ENCODE results near the gene GRIK4.

Gene GRIK4

GRCh38 chr11:120881596-120881995 lies 370.0 kb downstream of the GRIK4 start:
- no peak for DNase-seq
- in situ Hi-C loops (cut with HindIII; ENCODE audit: low pct_ligation_motif_present, low pct_unique_long_range_greater_than_20kb, low sequenced_read_pairs), result no loop called here

GRCh38 chr11:120882175-120882574 lies 370.6 kb downstream of the GRIK4 start:
- no peak for DNase-seq
- in situ Hi-C loops (cut with HindIII; ENCODE audit: low pct_ligation_motif_present, low pct_unique_long_range_greater_than_20kb, low sequenced_read_pairs), result no loop called here

- in situ Hi-C loops (cut with HindIII; ENCODE audit: low pct_ligation_motif_present, low pct_unique_long_range_greater_than_20kb, low sequenced_read_pairs), result no loop called here
Observed at GRCh38 chr11:120883404-120884080, 372.0 kb downstream of the GRIK4 start.

GRCh38 chr11:120884154-120885020 lies 372.8 kb downstream of the GRIK4 start:
- in situ Hi-C loops (cut with HindIII; ENCODE audit: low pct_ligation_motif_present, low pct_unique_long_range_greater_than_20kb, low sequenced_read_pairs), result no loop called here
- no peak for DNase-seq

More at GRCh38 chr11:120883404-120884080, 372.0 kb downstream of the GRIK4 start:
- no peak for DNase-seq

- no peak for DNase-seq
- in situ Hi-C loops (cut with HindIII; ENCODE audit: low pct_ligation_motif_present, low pct_unique_long_range_greater_than_20kb, low sequenced_read_pairs), result no loop called here
Observed at GRCh38 chr11:120890609-120891320, 379.2 kb downstream of the GRIK4 start.

- in situ Hi-C loops (cut with HindIII; ENCODE audit: low pct_ligation_motif_present, low pct_unique_long_range_greater_than_20kb, low sequenced_read_pairs), result no loop called here
- no peak for DNase-seq
Observed at GRCh38 chr11:120893440-120894201, 382.1 kb downstream of the GRIK4 start.

GRCh38 chr11:120894202-120894985 lies 382.8 kb downstream of the GRIK4 start:
- in situ Hi-C loops (cut with HindIII; ENCODE audit: low pct_ligation_motif_present, low pct_unique_long_range_greater_than_20kb, low sequenced_read_pairs), result no loop called here
- DNase-seq, result no peak

- no peak for DNase-seq
- in situ Hi-C loops (cut with HindIII; ENCODE audit: low pct_ligation_motif_present, low pct_unique_long_range_greater_than_20kb, low sequenced_read_pairs), result no loop called here
Observed at GRCh38 chr11:120896687-120897086, 385.1 kb downstream of the GRIK4 start.

- DNase-seq, result no peak
- in situ Hi-C loops (cut with HindIII; ENCODE audit: low pct_ligation_motif_present, low pct_unique_long_range_greater_than_20kb, low sequenced_read_pairs), result no loop called here
Observed at GRCh38 chr11:120898568-120898967, 387.0 kb downstream of the GRIK4 start.

- no peak for DNase-seq
Observed at GRCh38 chr11:120899720-120900119, 388.2 kb downstream of the GRIK4 start.

GRCh38 chr11:120900643-120901042 lies 389.1 kb downstream of the GRIK4 start:
- in situ Hi-C loops (cut with HindIII; ENCODE audit: low pct_ligation_motif_present, low pct_unique_long_range_greater_than_20kb, low sequenced_read_pairs), result no loop called here

More at GRCh38 chr11:120899720-120900119, 388.2 kb downstream of the GRIK4 start:
- in situ Hi-C loops (cut with HindIII; ENCODE audit: low pct_ligation_motif_present, low pct_unique_long_range_greater_than_20kb, low sequenced_read_pairs), result no loop called here

GRCh38 chr11:120903686-120904085 lies 392.1 kb downstream of the GRIK4 start:
- in situ Hi-C loops (cut with HindIII; ENCODE audit: low pct_ligation_motif_present, low pct_unique_long_range_greater_than_20kb, low sequenced_read_pairs), result no loop called here

More at GRCh38 chr11:120900643-120901042, 389.1 kb downstream of the GRIK4 start:
- no peak for DNase-seq

GRCh38 chr11:120904116-120904515 lies 392.6 kb downstream of the GRIK4 start:
- in situ Hi-C loops (cut with HindIII; ENCODE audit: low pct_ligation_motif_present, low pct_unique_long_range_greater_than_20kb, low sequenced_read_pairs), result no loop called here
- no peak for DNase-seq

More at GRCh38 chr11:120903686-120904085, 392.1 kb downstream of the GRIK4 start:
- no peak for DNase-seq

- in situ Hi-C loops (cut with HindIII; ENCODE audit: low pct_ligation_motif_present, low pct_unique_long_range_greater_than_20kb, low sequenced_read_pairs), result no loop called here
- no peak for DNase-seq
Observed at GRCh38 chr11:120906766-120907165, 395.2 kb downstream of the GRIK4 start.

- DNase-seq, result no peak
Observed at GRCh38 chr11:120907971-120908370, 396.4 kb downstream of the GRIK4 start.

GRCh38 chr11:120908461-120909181 lies 397.1 kb downstream of the GRIK4 start:
- DNase-seq, result no peak
- in situ Hi-C loops (cut with HindIII; ENCODE audit: low pct_ligation_motif_present, low pct_unique_long_range_greater_than_20kb, low sequenced_read_pairs), result no loop called here

More at GRCh38 chr11:120907971-120908370, 396.4 kb downstream of the GRIK4 start:
- in situ Hi-C loops (cut with HindIII; ENCODE audit: low pct_ligation_motif_present, low pct_unique_long_range_greater_than_20kb, low sequenced_read_pairs), result no loop called here

Measured in ACHN (cell line).